ENCODE data around the gene GEMIN7. TPM values are rescaled to one million over a fixed set of nuclear protein-coding genes. Genes with fewer than 3 reads are reported as not detected.
"Not testable (repeated sequence)": the region's sequence is repeated elsewhere in the genome, so short reads cannot be mapped to it uniquely, and the experiment has no call there.

GEMIN7 gene
- polyA plus RNA-seq, 12 donors: 14.0 to 26.1 (median 22.3) TPM; not detected in 1

GRCh38 chr19:45102481-45102880 lies 23.4 kb downstream of the GEMIN7 start:
- no peak for DNase-seq

- no peak for DNase-seq
Observed at GRCh38 chr19:45103156-45103507, 24.1 kb downstream of the GEMIN7 start.

- no peak for DNase-seq
Observed at GRCh38 chr19:45103508-45104319, 24.7 kb downstream of the GEMIN7 start.

- no peak for DNase-seq
Observed at GRCh38 chr19:45104658-45105349, 25.7 kb downstream of the GEMIN7 start.

- DNase-seq: not testable (repeated sequence)
Observed at GRCh38 chr19:45106363-45106762, 27.3 kb downstream of the GEMIN7 start.

GRCh38 chr19:45107621-45108150 lies 28.6 kb downstream of the GEMIN7 start:
- DNase-seq: no peak

- no peak for DNase-seq
Observed at GRCh38 chr19:45110851-45111266, 31.8 kb downstream of the GEMIN7 start.

GRCh38 chr19:45112111-45112827 lies 33.2 kb downstream of the GEMIN7 start:
- DNase-seq: no peak

GRCh38 chr19:45113628-45114027 lies 34.6 kb downstream of the GEMIN7 start:
- DNase-seq: no peak

GRCh38 chr19:45114116-45114515 lies 35.1 kb downstream of the GEMIN7 start:
- DNase-seq: no peak

- no peak for DNase-seq
Observed at GRCh38 chr19:45115809-45116615, 37.0 kb downstream of the GEMIN7 start.

GRCh38 chr19:45117167-45117594 lies 38.1 kb downstream of the GEMIN7 start:
- DNase-seq: no peak

GRCh38 chr19:45117671-45118070 lies 38.6 kb downstream of the GEMIN7 start:
- DNase-seq: no peak

- DNase-seq: no peak
Observed at GRCh38 chr19:45118106-45118505, 39.0 kb downstream of the GEMIN7 start.

GRCh38 chr19:45118591-45119355 lies 39.7 kb downstream of the GEMIN7 start:
- not testable (repeated sequence) for DNase-seq

GRCh38 chr19:45119582-45119981 lies 40.5 kb downstream of the GEMIN7 start:
- no peak for DNase-seq

GRCh38 chr19:45121827-45122345 lies 42.8 kb downstream of the GEMIN7 start:
- DNase-seq: no peak

- DNase-seq: no peak
Observed at GRCh38 chr19:45122832-45123231, 43.8 kb downstream of the GEMIN7 start.

GRCh38 chr19:45123440-45123850 lies 44.4 kb downstream of the GEMIN7 start:
- no peak for DNase-seq

GRCh38 chr19:45124021-45124420 lies 45.0 kb downstream of the GEMIN7 start:
- no peak for DNase-seq
